Endometrial microvascular endothelial cells (primary cell): ENCODE results near the gene SPATA13. TPM values are rescaled to one million over a fixed set of nuclear protein-coding genes. Genes with fewer than 3 reads are reported as not detected.

ENCODE experiments used
- in situ Hi-C: cut with HindIII; loops from 2 replicates; pipeline ENCODE4 v1.10.0; 2017; ENCODE audit warnings: low sequenced_read_pairs, low pct_unique_long_range_greater_than_20kb; ENCODE audit errors: inconsistent ontology term
- total RNA-seq: library from RNA; depleted of rRNA; stranded (reverse); fragments of >200 nt; gene quantifications from one replicate; pipeline ENCODE4 v1.2.3, GENCODE V29; 2015; ENCODE audit errors: inconsistent ontology term

The SPATA13 gene
- total RNA-seq, 1 donor from 2014 or later, result 9.3 TPM

DNA sequence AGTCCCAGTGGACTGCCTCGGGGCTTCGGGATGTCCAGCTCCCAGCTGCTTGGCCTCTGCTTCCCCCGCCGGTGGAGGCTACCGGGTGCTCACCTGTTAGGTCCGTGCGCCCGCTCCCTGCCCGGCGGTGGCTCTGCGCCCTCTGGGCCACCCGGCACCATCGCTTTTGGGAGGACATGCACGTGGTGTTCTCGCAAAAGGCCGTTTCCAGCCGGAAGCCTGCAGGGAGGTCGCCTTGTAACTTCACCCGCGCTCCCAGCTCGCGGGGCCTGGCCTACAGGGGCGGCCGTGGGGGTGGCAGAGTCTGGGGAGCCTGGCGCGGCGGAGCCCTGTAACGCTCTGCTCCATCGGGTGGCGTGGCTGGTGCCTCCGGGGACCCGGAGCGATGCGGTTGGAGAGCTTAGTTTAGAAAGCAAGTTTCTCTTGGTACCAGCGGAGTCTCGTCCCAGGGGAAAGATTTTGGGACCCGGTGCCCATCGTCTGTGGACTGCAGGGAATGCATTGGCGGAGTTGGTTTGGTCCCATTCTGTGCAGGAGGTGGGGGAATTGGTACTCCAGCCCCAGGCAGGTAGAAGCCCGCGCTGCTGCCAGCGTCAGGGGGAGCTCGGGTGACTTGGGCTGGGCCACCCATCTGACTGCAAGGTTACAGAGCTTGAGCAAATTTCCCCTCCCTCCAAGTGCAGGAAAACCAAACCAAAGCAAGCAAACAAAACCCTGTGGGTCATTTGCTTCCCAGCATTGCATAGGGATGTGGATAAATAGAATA, 673 bp downstream of the SPATA13 start:
- in situ Hi-C loops, result no loop called here

DNA sequence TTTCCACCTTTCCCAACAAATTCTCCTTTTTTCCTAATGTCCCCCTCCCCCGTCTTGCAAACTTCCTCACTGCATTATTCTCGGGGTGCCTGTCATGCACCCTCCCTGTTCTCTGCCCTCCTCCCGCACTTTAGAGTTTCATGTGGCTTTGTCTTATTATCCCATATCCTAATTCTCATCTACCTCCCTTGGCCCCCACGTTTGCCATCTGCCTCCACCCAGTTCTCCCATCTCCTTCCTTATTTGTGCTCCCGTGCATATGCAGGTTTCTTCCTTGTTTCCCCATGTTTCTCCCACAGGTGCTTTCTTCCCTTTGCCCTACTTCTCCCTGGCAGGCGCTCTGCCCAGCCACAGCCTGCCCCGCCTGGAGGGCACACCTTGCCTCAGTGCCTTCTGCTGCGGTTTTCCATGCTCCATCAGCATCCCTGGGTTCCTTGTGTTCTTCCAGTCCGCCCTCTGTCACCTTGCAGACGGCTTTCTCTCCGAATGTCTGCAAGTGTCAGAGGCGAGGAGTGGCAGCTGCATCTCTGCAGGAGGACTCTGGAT, 1.5 kb downstream of the SPATA13 start:
- in situ Hi-C loops, result no loop called here

GRCh38 chr13:24162604-24163003, 2.1 kb downstream of the SPATA13 start:
- in situ Hi-C loops, result no loop called here

DNA sequence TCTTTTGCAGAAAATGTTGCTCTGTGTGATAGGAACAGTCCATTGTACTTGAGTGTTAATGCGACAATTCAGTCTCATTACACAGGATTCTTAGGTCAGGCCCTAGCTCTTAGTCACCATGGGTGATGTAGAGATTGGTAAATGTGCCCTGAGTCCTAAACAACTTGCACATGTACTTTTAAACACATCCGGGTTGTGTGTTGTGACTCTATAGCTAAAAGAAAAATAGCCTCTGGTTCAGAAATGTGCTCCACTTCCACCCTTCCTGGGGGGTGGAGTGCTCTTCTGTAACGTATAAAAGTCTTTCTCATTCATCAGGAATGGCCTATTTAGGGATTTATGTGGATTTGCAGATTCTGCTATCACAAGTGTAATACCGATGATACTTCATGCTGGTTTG, 5.2 kb downstream of the SPATA13 start:
- in situ Hi-C loops, result no loop called here

DNA sequence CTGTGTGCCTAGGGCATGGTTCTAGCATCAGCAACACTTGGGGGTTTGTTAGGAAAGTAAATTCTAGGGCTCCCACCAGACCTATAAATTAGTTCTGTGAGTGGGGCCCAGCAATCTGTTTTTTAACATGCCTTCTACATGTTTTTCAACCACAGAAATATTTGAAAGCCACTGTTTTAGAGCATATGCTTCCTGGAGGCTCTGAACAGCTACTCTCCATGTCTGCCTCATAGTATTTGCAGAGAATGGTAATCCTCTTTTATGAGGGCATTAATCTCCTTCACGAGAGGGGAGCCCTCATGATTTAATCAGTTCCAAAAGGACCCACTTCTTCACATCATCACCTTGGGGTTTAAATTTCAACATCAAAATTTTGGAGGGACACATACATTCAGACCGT, 6.0 kb downstream of the SPATA13 start:
- in situ Hi-C loops, result no loop called here

GRCh38 chr13:24167666-24168391, 7.3 kb downstream of the SPATA13 start:
- in situ Hi-C loops, result no loop called here

DNA sequence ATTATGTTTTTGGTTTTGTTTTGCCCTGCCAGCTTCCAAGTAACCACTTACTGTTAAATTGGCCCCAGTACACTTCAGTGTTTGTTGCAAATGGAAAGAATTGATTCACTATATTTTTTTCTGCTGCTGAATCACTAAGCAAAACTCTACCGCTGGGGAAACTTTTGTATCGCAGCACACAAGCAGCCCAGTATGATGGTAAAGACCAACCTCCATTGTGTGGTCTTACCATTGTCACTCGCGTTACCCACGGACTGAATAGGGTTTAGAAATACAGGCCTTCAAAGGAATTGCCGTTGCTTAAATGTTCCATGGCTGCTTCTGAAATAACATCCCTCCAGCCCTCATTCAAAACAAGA, 7.9 kb downstream of the SPATA13 start:
- in situ Hi-C loops, result no loop called here

DNA sequence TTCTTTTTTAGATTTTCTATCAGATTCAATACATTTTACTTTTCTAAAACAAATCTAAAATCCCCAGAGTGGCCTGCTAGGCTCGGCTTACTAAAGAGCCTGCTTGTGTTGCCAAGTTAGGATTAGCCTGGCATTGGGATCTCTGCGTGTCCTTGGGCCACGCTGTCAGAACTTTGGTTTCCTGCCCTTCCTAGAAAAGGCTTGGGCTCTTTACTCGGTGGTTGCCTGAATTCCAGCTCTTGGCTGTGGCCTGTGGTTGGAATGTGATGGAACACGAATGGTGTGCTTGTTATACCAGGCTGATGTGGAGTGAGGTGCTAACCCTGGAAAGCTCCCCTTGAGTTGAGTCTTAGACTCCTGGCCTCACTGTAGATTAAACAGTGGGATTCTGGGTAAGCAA, 8.5 kb downstream of the SPATA13 start:
- in situ Hi-C loops, result no loop called here

DNA sequence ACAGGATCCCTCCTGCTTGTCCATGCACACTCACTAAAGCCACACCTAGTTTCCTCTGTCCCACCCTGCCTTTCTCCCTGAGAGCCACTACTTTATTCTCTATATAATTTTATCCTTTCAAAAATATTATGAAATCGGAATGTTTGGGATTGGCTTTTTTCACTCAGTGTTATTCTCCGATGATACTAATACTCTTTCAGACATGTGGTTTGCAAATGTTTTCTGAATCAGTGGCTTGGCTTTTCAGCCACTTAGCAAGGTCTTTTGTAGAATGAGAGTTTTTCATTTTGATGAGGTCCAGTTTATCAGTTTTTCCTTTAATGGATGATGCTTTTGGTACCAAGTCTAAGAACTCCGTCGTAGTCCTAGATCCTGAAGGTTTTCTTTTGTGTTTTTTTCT, 11.6 kb downstream of the SPATA13 start:
- in situ Hi-C loops, result no loop called here

GRCh38 chr13:24173795-24174194, 13.3 kb downstream of the SPATA13 start:
- in situ Hi-C loops, result no loop called here

DNA sequence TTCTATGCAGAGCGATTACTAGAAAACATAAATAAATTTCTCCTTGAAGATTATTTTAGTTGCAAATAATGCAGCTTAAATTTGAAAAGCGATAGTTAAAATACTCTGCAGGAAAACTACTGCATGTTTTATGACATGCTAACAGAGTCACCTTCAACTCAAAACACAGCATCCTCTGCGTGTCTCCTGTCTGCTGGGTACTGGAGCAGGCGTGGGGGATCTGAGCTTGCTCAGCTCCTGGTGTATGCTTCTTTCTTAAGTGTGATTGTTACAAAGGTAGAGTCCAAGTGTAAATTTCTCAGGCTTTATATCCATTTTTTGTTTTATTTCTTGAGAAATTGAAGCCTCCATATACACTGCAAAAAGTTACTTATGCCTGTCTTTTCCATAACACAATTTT, 15.3 kb downstream of the SPATA13 start:
- in situ Hi-C loops, result no loop called here

- in situ Hi-C loops, result no loop called here
Measured at GRCh38 chr13:24176351-24177101, 16.0 kb downstream of the SPATA13 start.

DNA sequence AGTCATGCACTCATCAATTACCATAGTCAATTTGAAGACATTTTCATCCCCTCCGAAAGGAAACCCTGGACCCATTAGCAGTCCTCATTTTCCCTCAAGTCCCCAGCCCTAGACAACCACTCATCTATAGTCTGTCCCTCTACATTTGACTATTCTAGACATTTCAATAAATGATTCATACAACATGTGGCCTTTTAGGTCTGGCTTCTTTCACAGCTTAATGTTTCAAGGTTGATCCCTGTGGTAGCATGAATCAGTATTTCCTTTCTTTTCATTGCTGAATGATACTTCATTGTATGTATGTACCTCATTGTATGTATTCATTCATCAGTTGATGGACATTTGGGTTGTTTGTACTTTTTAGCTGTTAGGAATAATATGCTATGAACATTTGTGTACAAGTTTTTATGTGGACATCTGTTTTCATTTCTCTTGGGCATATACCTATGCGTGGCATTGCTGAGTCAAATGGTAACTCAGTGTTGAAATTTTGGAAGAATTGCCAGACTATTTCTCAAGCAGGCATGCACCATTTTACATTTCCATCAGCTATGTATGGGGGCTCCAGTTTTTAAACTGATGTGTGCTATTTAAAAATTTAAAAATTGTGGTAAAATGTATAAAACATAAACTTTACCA, 18.4 kb downstream of the SPATA13 start:
- in situ Hi-C loops, result no loop called here

GRCh38 chr13:24179486-24179850, 18.9 kb downstream of the SPATA13 start:
- in situ Hi-C loops, result no loop called here

GRCh38 chr13:24180750-24181377, 20.3 kb downstream of the SPATA13 start:
- in situ Hi-C loops, result no loop called here

GRCh38 chr13:24181991-24182702, 21.6 kb downstream of the SPATA13 start:
- in situ Hi-C loops, result no loop called here

DNA sequence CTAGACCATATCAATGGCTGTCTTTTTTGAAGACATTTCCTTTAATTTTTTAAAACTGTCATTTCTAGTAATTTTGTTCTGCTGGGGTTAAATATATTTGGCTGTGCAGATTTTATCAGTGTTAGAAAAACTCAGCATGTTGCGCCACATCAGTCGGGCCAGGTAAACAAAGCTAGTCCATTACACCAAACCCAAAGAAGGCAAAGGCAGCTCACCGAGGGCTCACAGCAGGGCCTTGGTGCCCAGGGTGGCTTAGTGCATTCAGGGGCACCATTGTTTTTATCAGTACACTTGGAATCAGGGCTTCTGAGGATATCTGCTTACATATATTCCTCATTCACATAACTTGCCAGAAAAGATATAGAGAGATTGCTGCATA, 22.2 kb downstream of the SPATA13 start:
- in situ Hi-C loops, result no loop called here

- in situ Hi-C loops, result no loop called here
Measured at GRCh38 chr13:24183741-24184182, 23.2 kb downstream of the SPATA13 start.
